Right lung (tissue), 5 donors: ENCODE data around the gene RPGRIP1L. TPM values are rescaled to one million over a fixed set of nuclear protein-coding genes. Genes with fewer than 3 reads are reported as not detected.
A peak's percentile ranks its signal among the peaks of the same experiment; 100 is the strongest.

Experiments used
- DNase-seq, 2 donors: peaks; one replicate each; pipeline ENCODE4 v3.0.0-alpha.2; 2013
- polyA plus RNA-seq, 5 donors: library from polyadenylated mRNA; unstranded; fragments of 120-200 nt; gene quantifications; one replicate each; pipeline versions ENCODE4 v1.2.1 to v1.2.3, GENCODE V29; 2013; ENCODE audit warnings: inconsistent platforms in 1 of 5, low replicate concordance in 1 of 5; ENCODE audit not compliant: insufficient read length in 5 of 5, insufficient read depth in 1 of 5

RPGRIP1L gene
- polyA plus RNA-seq, 5 donors: 11.3 to 18.2 (median 17.2) TPM

DNA sequence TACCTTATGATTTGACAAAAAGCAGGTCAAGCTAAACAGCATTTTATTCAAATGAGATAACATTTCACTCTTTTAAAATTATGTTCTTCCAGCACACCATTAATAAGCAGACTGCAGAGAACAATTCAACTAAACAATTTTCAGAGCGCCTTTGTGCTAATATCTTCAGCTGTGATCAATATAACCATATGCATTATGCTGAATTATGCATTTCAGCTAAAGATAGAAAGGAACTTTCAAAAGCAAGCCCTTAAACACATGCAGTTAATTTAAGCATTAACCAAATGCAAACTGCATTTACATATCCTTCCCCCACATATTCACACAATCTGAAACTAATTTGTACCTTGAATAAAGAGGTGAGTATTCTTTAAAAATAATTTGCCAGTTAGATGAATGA, 41.6 kb downstream of the RPGRIP1L start:
- DNase-seq: no peak

DNA sequence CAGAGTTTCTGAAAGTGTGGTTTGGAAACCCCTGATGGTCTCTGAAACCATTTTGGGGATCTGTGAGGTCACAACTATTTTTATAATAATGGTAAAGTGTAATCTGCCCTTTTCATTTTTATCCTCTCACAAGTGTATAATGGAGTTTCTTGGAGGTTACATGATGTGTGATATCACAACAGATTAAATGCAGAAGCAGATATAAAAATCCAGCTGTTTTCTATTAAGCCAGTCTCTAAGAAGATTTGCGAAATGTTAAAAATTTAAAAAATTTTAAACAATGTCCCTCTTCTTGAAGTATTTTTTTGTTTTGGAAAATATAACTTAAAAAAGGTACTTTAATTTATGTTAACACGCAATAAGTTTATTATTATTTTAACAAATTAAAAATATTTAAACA, 48.7 kb downstream of the RPGRIP1L start:
- no peak for DNase-seq

DNA sequence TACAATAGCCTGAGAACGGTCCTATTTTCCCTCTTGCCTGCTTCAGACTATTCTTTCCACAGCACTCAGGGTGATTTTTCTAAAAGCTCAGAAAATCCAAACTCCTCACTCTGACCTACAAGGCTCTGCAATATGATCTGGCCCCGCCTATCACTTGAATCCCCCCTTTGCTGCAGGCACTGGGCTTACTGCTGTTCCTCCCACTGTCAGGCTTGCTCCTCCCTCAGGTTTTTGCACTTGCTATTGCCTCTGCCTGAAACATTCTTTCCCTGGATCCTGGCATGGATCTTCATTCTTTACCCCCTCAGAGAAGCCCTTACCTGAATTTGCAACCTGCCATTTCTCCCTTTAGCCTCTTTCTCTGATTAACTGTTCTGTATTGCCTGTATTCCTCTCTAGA, 52.3 kb downstream of the RPGRIP1L start:
- DNase-seq: no peak

DNA sequence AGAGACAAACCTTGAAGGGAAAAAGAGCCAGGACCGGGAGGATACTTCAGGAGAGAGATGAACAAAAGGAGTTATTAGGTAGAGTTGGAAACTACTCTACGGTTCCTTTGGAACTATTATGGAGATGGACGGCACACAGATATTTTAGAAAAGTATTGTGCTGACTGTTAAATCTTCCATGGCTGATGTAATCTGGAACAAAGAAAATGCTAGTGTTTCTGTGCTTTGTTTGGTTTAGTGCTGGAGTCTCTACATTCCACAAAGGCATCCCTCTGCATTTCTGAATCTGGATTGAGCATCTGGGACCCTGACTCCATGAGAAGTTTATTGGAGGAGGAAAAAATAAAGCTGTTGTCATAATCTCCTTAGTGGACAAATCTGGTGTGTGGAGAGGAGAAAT, 57.2 kb downstream of the RPGRIP1L start:
- no peak for DNase-seq

DNA sequence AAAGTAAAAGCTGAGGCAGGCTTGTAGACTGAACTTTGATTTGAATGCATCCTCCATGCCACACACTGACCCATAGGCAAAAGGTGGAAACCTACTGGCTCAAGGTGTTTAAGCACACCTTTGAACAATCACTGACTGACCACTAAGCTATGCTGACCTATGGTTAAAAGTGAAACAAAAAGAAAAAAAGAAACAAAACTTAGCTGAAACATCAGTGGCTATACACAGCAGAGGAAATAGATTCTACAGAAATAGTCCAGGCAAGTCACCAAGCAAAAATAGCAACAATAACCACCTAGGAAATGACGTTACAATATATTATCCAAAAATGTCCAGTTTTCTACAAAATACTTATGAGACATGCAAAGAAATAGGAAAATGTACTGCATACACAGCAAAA, 60.2 kb downstream of the RPGRIP1L start:
- DNase-seq: no peak

DNA sequence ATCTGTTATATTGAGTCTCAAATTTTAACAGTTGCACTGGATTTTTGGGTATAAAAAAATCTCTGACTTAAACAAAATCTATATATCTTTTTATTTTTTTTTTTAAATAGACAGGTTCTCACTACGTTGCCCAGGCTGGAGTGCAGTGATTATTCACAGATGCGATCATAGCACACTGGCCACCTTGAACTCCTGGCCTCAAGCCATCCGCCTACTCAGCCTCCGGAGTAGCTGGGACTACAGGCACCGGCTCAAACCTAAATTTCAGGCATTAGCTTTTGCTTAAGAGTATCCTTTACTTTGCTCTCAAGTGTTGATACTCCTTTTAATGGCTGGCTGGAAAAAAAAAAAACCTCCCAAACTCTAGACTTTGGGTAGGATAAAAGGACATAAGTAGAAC, 61.6 kb downstream of the RPGRIP1L start:
- no peak for DNase-seq

DNA sequence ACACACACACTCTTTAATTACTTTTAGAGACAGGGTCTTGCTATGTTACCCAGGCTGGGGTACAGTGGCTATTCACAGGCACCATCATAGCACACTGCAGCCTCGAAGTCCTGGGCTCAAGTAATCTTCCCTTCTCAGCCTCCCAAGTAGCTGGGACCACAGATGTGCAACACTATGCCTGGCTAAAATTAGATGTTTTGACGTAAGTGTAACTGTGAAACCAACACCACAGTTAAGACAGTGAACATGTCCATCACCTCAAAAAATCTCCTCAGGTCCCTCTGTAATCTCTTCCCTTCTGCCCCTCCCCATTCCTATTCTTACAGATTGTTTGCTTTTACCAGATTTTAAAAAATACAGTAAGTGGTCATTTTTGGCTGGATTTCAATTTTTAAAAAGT, 66.7 kb downstream of the RPGRIP1L start:
- DNase-seq: no peak

DNA sequence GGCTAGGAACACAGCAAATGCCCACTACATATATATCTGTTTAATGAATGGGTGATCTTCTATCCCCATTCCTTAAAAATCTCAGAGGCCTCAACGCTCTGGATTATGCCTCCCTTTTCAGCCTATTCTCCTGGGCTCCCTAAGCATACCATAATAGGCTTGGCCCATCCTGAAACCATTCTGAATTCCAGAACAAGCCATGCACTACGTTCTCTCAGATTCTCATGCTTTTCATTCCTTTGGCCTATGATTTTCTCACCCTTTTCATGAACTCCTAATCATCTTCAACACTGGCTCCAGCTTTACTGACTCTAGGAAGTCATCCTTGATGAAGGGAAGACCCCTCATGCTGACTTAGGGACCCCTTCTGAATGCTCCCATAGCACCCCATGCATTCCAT, 71.1 kb downstream of the RPGRIP1L start:
- no peak for DNase-seq

DNA sequence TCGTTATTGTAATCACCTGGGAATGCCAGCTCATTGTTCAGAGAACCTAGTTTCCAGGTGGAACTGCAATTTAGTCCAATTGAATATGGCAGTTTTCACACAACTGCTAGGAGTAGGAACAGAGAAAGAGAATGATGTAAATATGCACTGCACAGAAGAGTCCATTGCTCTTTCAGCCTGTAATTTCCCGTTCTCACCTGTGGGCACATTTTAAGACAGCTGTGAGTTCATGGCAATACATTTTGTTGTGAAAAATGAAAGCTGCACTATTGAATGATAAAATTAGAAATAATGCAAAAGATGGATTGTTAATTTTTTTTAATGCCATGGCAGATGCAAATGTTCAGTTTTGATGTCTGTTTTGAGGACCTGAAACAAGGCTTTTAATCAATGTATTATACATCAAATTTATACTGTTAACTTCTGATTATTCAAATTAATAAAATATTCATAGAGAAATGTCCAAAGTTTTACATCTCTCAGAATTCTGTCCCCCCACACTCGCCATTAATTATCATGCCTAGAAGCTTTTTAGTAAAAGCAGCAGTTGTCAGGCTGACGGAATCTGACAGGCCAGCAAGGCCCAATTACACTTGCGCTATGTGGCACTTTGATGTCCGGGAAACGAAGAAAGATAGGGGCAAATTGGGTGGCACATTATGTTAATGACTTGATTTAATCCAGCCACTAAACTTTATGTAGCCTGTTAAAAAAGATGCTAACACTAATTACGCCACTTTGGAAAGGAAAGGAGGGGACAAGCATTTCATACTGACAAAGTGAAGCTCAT, 72.2 kb downstream of the RPGRIP1L start:
- DNase-seq: no peak

DNA sequence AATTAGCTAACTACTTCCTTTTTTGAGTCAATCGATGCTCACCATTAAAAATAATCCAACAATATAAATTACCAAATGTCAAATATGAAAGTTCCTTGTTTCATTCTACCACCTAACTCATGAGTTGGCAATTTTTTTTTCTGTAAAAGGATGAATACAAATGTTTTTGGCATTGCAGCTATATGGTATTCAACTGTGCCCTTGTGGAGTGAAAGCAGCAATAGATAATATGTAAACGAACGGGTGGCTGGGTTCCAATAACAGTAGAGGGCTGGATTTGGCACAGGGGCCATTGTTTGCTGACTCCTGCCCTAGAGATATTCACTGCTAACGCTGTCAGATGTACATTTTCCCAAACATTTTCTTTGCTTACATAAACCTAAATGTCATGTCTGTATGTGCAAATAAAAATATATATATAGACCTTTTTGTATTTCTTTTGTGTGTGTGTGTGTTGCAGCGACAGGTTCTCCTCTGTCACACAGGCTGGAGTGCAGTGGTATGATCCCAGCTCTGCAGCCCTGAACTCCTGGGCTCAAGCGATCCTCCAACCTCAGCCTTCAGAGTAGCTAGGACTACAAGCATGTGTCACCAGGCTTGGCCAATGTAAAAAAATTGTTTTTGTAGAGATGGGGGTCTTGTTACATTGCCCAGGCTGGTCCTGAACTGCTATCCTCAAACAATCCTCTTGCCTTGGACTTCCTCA, 73.9 kb downstream of the RPGRIP1L start:
- peak; percentile 14 to 18 for DNase-seq

DNA sequence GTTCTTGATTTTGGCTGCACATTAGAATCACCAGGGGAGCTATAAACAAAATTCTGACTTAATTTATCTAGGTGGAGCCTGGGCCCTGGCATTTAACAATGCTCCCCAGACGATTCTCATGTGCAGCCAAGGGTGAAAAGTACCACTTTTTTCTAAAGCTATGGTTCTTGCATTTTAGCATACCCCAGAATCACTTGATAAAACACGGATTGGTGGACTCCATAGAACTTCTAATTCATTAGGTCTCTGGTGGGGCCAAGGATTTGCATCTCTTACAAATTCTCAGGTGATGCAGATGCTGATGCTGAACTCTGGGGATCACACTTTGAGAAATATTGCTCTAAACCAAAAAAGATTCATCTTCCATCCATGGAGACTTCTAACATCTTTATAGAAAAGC, 74.5 kb downstream of the RPGRIP1L start:
- no peak for DNase-seq

DNA sequence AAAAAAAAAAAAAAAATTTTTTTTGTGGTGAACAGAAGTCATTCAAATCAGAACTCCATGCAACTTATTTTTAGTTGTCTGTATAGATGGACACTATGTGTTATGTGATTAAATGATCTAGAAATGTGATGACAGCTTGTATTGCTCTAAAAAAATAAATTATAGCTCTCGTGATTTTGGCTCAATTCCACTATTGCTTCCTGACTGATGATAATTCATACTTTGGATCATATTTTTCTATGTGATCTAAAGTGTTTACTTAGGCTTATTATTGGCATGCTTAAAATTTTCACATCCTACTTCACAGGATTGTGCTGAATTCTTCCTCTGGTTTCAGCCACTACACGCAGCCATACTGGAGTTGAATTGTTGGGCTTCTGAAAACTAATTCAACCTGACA, 76.8 kb downstream of the RPGRIP1L start:
- no peak for DNase-seq

DNA sequence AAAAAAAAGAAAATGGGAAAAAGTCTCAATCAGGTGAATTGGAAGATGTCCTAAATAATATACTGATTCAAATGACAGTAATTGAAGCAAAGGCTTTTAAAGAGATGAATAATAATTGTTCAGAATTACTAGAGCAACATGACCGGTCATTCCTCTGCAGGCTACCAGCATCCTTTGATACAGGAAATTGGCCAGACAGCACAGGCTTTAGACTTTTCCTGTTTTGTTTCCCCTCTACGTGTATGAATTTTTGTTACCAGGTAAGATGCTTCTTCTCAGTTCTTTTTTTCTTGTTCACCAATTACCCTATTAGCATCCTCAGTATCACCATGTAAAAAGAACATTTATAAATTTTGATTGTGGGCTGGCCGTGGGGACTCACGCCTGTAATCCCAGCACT, 77.5 kb downstream of the RPGRIP1L start:
- DNase-seq: no peak

DNA sequence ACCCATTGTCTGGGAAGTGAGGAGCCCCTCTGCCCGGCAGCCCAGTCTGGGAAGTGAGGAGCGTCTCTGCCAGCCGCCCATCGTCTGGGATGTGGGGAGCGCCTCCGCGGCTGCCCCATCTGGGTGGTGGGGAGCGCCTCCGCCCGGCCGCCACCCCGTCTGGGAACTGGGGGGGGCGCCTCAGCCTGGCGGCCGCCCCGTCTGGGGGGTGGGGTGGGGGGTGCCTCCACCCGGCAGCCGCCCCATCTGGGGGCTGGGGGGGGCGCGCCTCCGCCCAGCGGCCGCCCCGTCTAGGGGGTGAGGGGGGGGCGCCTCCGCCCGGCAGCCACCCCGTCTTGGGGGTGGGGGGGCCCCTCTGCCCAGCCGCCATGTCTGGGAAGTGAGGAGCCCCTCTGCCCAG, 78.4 kb downstream of the RPGRIP1L start:
- no peak for DNase-seq

DNA sequence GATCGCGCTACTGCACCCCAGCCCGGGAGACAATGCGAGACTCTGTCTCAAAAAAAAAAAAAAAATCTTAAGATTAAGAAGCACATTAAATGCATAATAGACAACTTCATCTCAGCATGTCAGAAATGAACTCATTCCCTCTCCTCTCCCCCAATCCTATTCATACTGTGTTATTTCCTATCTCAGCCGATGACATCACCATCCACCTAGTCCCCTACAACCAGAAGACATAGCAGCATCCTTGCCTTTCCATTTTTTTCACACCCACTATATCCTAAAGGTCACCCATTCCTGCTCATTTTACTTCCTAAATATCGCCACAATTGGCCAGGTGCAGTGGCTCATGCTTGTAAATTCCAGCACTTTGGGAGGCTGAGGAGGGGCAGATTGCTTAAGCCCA, 81.3 kb downstream of the RPGRIP1L start:
- no peak for DNase-seq

DNA sequence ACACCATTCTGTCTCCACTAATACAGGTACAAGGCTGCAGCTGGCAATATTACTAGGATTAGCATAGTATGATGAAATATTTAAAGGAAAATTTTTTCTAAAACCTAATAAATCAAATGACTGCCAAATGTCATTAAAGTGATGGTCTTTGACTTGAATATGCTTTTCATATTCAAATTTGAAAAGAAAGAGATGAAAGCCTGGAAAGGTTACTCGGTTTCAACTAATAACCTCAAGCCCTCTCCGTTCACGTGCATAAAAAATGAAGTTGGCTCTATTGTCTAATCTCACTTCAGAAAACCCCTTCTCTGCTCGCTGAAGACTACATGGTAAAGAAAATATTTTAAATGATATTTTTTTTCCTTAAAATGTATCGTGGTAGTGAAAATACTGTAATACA, 83.2 kb downstream of the RPGRIP1L start:
- DNase-seq: no peak

DNA sequence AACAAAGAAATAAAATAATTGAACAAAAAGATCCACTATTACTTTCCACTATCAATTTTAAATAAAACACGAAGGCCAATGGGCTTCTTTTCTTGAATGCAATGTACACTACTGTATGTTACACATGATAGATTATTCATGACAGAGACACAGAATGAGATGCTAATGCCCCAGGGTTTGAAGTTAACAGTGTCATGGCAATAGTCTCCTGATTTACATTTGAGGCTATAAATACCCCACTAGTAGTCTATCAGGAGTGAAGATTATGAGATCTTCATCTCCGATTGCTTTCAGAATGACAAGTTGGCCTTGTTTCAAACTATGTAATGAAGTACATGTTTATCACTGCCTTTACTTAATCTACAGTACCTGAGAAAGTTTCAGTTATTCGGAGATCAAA, 84.4 kb downstream of the RPGRIP1L start:
- DNase-seq: no peak

DNA sequence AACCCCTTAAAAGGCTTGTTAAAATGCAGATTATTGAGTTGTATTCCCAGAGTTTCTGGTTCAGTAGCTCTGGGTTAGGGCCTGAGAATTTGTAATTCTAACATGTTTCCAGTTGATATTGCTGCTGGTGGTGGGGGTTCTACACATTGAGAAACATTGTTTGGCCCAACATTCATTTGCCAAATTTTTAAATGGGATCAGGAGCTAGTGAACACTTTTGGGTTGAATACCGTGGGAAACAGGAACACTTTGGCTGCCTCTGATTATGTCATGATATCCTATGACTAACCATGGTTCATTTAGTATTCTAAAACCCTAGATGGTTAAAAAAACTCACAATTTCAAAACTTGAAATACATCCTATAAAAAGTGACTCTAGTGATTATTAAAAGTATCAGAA, 89.3 kb downstream of the RPGRIP1L start:
- no peak for DNase-seq

DNA sequence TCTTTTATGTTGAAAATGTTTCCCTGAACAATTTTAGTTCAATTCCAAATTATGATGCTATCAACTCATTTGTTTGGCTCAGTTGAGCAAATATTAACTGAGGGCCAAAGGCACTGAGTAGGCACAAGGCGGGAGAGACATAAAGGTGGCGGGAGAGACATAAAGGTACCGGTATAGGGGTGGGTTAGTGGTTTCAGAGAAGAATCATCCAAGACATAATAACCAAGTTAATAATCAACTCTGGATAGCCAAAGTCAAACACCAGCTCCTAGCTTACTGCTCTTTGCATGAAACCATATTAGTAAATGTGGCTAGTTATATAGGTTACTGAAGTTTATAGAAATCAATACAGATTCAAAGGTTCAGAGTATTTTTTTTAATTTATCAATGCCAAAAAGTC, 91.7 kb downstream of the RPGRIP1L start:
- no peak for DNase-seq

DNA sequence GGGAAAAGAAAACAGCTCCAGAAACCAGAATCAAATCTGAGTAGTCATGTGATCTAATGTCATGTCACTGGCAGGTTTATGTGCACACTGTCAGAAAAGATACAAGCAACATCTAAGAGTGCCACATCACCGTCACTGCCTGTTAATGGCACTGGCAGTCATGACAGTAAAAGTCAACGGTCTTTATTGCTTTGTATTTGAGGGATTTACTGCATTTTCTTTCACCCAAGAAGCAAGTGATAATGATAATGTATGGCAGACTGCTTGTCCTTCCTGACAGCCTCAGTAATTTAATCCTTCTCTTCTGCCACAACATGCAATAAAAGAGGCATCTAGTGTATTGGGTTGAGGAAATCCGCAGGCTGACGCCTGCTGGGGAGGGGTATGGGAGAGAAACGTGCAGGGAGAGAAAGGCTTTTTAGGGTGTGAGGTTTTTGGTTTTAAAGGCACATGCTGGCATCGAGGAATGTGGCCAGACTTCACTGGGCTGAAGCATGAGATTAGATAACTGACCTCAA, 92.4 kb downstream of the RPGRIP1L start:
- DNase-seq: no peak

DNA sequence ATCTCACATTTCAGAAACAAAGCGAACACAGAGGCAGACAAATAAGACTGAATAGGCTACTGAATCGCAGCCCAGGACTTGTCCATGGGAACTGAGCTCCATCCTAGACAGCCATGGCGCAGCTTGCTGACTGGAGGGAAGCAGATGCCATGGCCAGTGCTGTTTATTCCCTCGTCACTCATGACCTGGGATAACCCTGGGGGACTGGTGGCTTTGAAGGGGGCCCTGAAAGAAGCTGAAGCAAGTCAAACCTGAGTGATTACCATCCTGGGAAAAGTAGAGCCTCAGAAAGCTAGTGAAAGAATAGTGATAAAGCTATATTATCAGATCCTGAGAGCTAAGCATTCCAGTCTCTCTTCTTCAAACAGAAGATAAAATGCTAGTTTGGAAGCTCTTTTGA, 94.1 kb downstream of the RPGRIP1L start:
- no peak for DNase-seq

DNA sequence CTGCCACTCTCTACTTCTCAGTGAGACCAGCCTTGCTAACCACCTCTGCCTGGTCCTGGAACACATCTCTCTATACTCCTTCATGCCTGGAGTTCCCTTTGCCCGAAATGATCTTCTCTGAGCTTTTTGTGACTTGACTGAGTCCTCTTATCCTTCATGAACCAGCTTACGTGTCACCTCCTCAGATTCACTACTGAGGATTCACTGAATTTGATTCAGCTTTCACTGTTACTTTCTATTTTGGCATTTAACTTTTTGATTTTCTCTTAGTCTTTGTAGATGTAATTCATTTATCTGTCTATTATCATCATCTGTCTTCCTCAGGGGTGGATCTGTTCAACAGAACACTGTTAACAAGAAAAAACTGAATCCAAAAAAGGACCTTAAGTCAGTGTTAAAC, 95.6 kb downstream of the RPGRIP1L start:
- DNase-seq: no peak

DNA sequence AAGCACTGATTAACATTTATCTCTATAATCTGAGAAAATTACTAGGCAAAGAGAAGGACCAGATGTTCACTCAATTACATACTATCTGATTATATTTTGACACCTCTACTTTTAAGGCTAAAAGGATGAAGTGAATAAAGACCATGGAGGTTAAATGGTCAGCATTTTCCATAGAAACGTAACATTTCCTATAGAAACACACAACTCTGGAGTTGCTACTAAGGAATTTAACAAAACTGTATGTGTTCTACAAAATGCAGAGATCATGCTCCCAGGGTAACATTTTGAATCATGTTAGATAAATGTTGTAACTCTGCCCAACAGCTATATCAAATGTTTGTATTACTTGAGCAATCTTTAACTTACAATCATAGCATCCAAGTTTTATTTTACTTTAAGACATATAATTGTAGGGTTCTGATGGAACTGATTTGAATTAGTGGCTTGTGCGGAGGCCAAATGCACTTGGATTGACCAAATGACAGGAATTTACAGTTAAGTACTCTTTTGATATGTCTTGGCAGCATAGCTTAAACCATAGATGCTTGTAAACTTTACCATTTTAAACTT, 97.7 kb downstream of the RPGRIP1L start:
- peak; percentile 28 to 52 for DNase-seq
